Trophoblast cell (in vitro differentiated cells and primary cell): Measurements from ENCODE around the gene AQP10.

Experiments
- DNase-seq, 2 donors: peaks; one replicate each; pipeline ENCODE4 v3.0.0-alpha.2; 2016
- H2AFZ ChIP-seq: 2 replicates; pipeline ENCODE4 v1.6.1; 2013; ENCODE audit warnings: low read length, moderate library complexity, mild to moderate bottlenecking; ENCODE audit not compliant: insufficient read depth, poor library complexity
- H2AK5ac ChIP-seq: 2 replicates; pipeline ENCODE4 v1.6.1; 2013; ENCODE audit warnings: mild to moderate bottlenecking, low read length
- H2BK120ac ChIP-seq: 2 replicates; pipeline ENCODE4 v1.6.1; 2013; ENCODE audit warnings: low read length, mild to moderate bottlenecking, moderate library complexity; ENCODE audit not compliant: insufficient read depth, poor library complexity
- H2BK12ac ChIP-seq: 2 replicates; pipeline ENCODE4 v1.6.1; 2013; ENCODE audit warnings: mild to moderate bottlenecking, low read length, moderate library complexity
- H2BK5ac ChIP-seq: 2 replicates; pipeline ENCODE4 v1.6.1; 2013; ENCODE audit warnings: low read length, low read depth, moderate library complexity, mild to moderate bottlenecking; ENCODE audit not compliant: poor library complexity
- H3K14ac ChIP-seq: 2 replicates; pipeline ENCODE4 v1.6.1; 2013; ENCODE audit warnings: mild to moderate bottlenecking, low read length
- H3K18ac ChIP-seq: 2 replicates; pipeline ENCODE4 v1.6.1; 2013; ENCODE audit warnings: mild to moderate bottlenecking, low read length
- H3K23ac ChIP-seq: 2 replicates; pipeline ENCODE4 v1.6.1; 2013; ENCODE audit warnings: low read length
- H3K27ac ChIP-seq: 2 replicates; pipeline ENCODE4 v1.5.1; 2013; ENCODE audit warnings: low read depth, mild to moderate bottlenecking, inconsistent platforms, low read length, moderate library complexity
- H3K27me3 ChIP-seq: 2 replicates; pipeline ENCODE4 v1.6.1; 2013; ENCODE audit warnings: inconsistent platforms, mild to moderate bottlenecking, low read length, moderate library complexity; ENCODE audit not compliant: insufficient read depth
- H3K36me3 ChIP-seq, 2 experiments: 1 replicate in 1 of 2; 2 replicates in 1 of 2; pipeline ENCODE4 v1.6.1; 2013; ENCODE audit warnings: low read length in 2 of 2, mild to moderate bottlenecking in 2 of 2, moderate library complexity in 1 of 2; ENCODE audit not compliant: insufficient read depth in 2 of 2, control insufficient read depth in 1 of 2
- H3K4ac ChIP-seq: 2 replicates; pipeline ENCODE4 v1.6.1; 2013; ENCODE audit warnings: low read depth, mild to moderate bottlenecking, low read length, moderate library complexity
- H3K4me1 ChIP-seq, 2 experiments: 1 replicate in 1 of 2; 2 replicates in 1 of 2; pipeline ENCODE4 v1.6.1; 2013; ENCODE audit warnings: low read length in 2 of 2, mild to moderate bottlenecking in 2 of 2, moderate library complexity in 1 of 2; ENCODE audit not compliant: insufficient read depth in 2 of 2, control insufficient read depth in 1 of 2
- H3K4me2 ChIP-seq: 2 replicates; pipeline ENCODE4 v1.6.1; 2013; ENCODE audit warnings: inconsistent platforms, mild to moderate bottlenecking, low read length, moderate library complexity
- H3K4me3 ChIP-seq: 2 replicates; pipeline ENCODE4 v1.5.1; 2013; ENCODE audit warnings: mild to moderate bottlenecking, low read depth, low read length, inconsistent platforms
- H3K79me1 ChIP-seq: one replicate; pipeline ENCODE4 v1.6.1; 2013; ENCODE audit warnings: low read length
- H3K79me2 ChIP-seq: 2 replicates; pipeline ENCODE4 v1.6.1; 2013; ENCODE audit warnings: low read length, mild to moderate bottlenecking; ENCODE audit not compliant: control insufficient read depth, insufficient read depth, poor library complexity
- H3K9ac ChIP-seq: 2 replicates; pipeline ENCODE4 v1.6.1; 2013; ENCODE audit warnings: mild to moderate bottlenecking, low read length
- H3K9me3 ChIP-seq: 2 replicates; pipeline ENCODE4 v1.6.1; 2013; ENCODE audit warnings: low read depth, mild to moderate bottlenecking, control low read depth, inconsistent platforms, low read length; ENCODE audit not compliant: insufficient read depth
- H4K12ac ChIP-seq: 2 replicates; pipeline ENCODE4 v1.6.1; 2013; ENCODE audit warnings: low read depth, mild to moderate bottlenecking, low read length, moderate library complexity
- H4K8ac ChIP-seq: 2 replicates; pipeline ENCODE4 v1.6.1; 2013; ENCODE audit warnings: low read depth, mild to moderate bottlenecking, low read length, moderate library complexity
- H4K91ac ChIP-seq: one replicate; pipeline ENCODE4 v1.6.1; 2013; ENCODE audit warnings: low read depth, mild to moderate bottlenecking, low read length, moderate library complexity
- WGBS: extraction: QIAGEN DNeasy Blood & Tissue Kit; methylation state at CpG from one replicate; pipeline ENCODE4 v1.1.7; 2013; ENCODE audit warnings: missing lambda C conversion rate; ENCODE audit not compliant: insufficient read length, insufficient coverage; ENCODE audit errors: extremely low coverage; 5-methylcytosine and 5-hydroxymethylcytosine counted together

The AQP10 gene

GRCh38 chr1:154344977-154345837 lies 24.3 kb downstream of the AQP10 start:
- H3K23ac ChIP-seq, result no peak overlapping the region
- no peak overlapping the region for H2BK120ac ChIP-seq
- no peak overlapping the region for H3K14ac ChIP-seq
- no peak overlapping the region for H3K4me3 ChIP-seq
- no peak overlapping the region for H3K4ac ChIP-seq
- H2AFZ ChIP-seq, result no peak overlapping the region
- peaks cover 64 to 67% of the 10 kb centered on the region in 2 experiments for H3K36me3 ChIP-seq
- H2BK5ac ChIP-seq, result no peak overlapping the region
- H3K4me2 ChIP-seq, result no peak overlapping the region
- no peak overlapping the region for H4K91ac ChIP-seq
- DNase-seq, result peak in 1 of 2 donors; percentile 62
- H3K18ac ChIP-seq, result no peak overlapping the region
- H3K79me2 ChIP-seq, result no peaks in the 10 kb centered on the region
- no peak overlapping the region for H3K27ac ChIP-seq
- no peaks in the 10 kb centered on the region for H3K27me3 ChIP-seq
- no peak overlapping the region for H2AK5ac ChIP-seq
- no peak overlapping the region for H4K8ac ChIP-seq
- H3K79me1 ChIP-seq, result no peaks in the 10 kb centered on the region
- peaks cover 0 to 4% of the 10 kb centered on the region in 2 experiments for H3K4me1 ChIP-seq
- H4K12ac ChIP-seq, result no peak overlapping the region
- H2BK12ac ChIP-seq, result no peak overlapping the region
- no CpG with 5 or more reads among the region's 12 CpGs for WGBS
- peaks cover 1% of the 10 kb centered on the region for H3K9me3 ChIP-seq
- no peak overlapping the region for H3K9ac ChIP-seq

- Histone ChIP-seq H2BK5ac (no peak overlapping the region), H4K12ac (no peak overlapping the region), H3K4me2 (no peak overlapping the region), H2BK12ac (no peak overlapping the region), H2AFZ (no peak overlapping the region), H3K4me3 (no peak overlapping the region), H4K91ac (no peak overlapping the region), H3K79me2 (no peaks in the 10 kb centered on the region), H3K79me1 (no peaks in the 10 kb centered on the region), H3K9ac (no peak overlapping the region), H4K8ac (no peak overlapping the region), H3K18ac (no peak overlapping the region), H3K23ac (no peak overlapping the region), H3K14ac (no peak overlapping the region), H3K9me3 (peaks cover 1% of the 10 kb centered on the region), H3K4ac (no peak overlapping the region), H2AK5ac (no peak overlapping the region), H3K27me3 (no peaks in the 10 kb centered on the region), H3K4me1 (peaks cover 0 to 4% of the 10 kb centered on the region in 2 experiments), H2BK120ac (no peak overlapping the region), H3K27ac (no peak overlapping the region), H3K36me3 (peaks cover 54 to 56% of the 10 kb centered on the region in 2 experiments)
- no CpG with 5 or more reads among the region's 15 CpGs for WGBS
- no peak for DNase-seq
Observed at GRCh38 chr1:154346276-154346917, 25.5 kb downstream of the AQP10 start.

GRCh38 chr1:154347961-154348360 lies 27.1 kb downstream of the AQP10 start:
- Histone ChIP-seq H3K4me2 (no peak overlapping the region), H3K4me3 (no peak overlapping the region), H2AFZ (no peak overlapping the region), H3K27ac (no peak overlapping the region), H2BK12ac (no peak overlapping the region), H2AK5ac (no peak overlapping the region), H3K9ac (no peak overlapping the region), H3K27me3 (no peaks in the 10 kb centered on the region), H3K79me2 (no peaks in the 10 kb centered on the region), H3K18ac (no peak overlapping the region), H2BK5ac (no peak overlapping the region), H4K8ac (no peak overlapping the region), H3K4ac (no peak overlapping the region), H2BK120ac (no peak overlapping the region), H4K91ac (no peak overlapping the region), H3K79me1 (no peaks in the 10 kb centered on the region), H4K12ac (no peak overlapping the region), H3K23ac (no peak overlapping the region), H3K9me3 (peaks cover 1% of the 10 kb centered on the region), H3K36me3 (peaks cover 45 to 50% of the 10 kb centered on the region in 2 experiments), H3K4me1 (peaks cover 8 to 12% of the 10 kb centered on the region in 2 experiments), H3K14ac (no peak overlapping the region)
- DNase-seq, result no peak
- WGBS, result no CpG with 5 or more reads among the region's 3 CpGs

- H3K4me1 ChIP-seq, result peaks cover 14 to 17% of the 10 kb centered on the region in 2 experiments
- no peaks in the 10 kb centered on the region for H3K79me2 ChIP-seq
- no peak overlapping the region for H3K4me3 ChIP-seq
- H3K23ac ChIP-seq, result no peak overlapping the region
- H3K27me3 ChIP-seq, result no peaks in the 10 kb centered on the region
- no peak overlapping the region for H2BK12ac ChIP-seq
- no peak overlapping the region for H2AK5ac ChIP-seq
- no peaks in the 10 kb centered on the region for H3K79me1 ChIP-seq
- no peak overlapping the region for H3K18ac ChIP-seq
- H2BK5ac ChIP-seq, result no peak overlapping the region
- H3K9ac ChIP-seq, result no peak overlapping the region
- H3K14ac ChIP-seq, result no peak overlapping the region
- H3K4ac ChIP-seq, result no peak overlapping the region
- DNase-seq, result no peak
- H2BK120ac ChIP-seq, result no peak overlapping the region
- no CpG with 5 or more reads among the region's 27 CpGs for WGBS
- H4K12ac ChIP-seq, result no peak overlapping the region
- H3K27ac ChIP-seq, result no peak overlapping the region
- no peak overlapping the region for H2AFZ ChIP-seq
- peaks cover 1% of the 10 kb centered on the region for H3K9me3 ChIP-seq
- H3K36me3 ChIP-seq, result peaks cover 40 to 46% of the 10 kb centered on the region in 2 experiments
- H4K8ac ChIP-seq, result no peak overlapping the region
- H4K91ac ChIP-seq, result no peak overlapping the region
- no peak overlapping the region for H3K4me2 ChIP-seq
Observed at GRCh38 chr1:154348429-154349076, 27.7 kb downstream of the AQP10 start.
